ENCODE measurements around the gene CEP250.

- TF ChIP-seq EZH2 (IDR thresholded peaks at IDR 0.05) (no peak), CTCF (IDR thresholded peaks at IDR 0.05) (no peak), EZH2phosphoT487 (IDR thresholded peaks at IDR 0.05) (no peak)
Measured at GRCh38 chr20:35510951-35511735, 55.7 kb downstream of the CEP250 start.

Data from neural progenitor cell (in vitro differentiated cells).